Measurements from ENCODE around the gene DCK. TPM values are rescaled to one million over a fixed set of nuclear protein-coding genes. Genes with fewer than 3 reads are reported as not detected.

The DCK gene
- total and polyA plus RNA-seq, 2 experiments from 2014 or later, result 33.1 to 40.3 TPM

DNA sequence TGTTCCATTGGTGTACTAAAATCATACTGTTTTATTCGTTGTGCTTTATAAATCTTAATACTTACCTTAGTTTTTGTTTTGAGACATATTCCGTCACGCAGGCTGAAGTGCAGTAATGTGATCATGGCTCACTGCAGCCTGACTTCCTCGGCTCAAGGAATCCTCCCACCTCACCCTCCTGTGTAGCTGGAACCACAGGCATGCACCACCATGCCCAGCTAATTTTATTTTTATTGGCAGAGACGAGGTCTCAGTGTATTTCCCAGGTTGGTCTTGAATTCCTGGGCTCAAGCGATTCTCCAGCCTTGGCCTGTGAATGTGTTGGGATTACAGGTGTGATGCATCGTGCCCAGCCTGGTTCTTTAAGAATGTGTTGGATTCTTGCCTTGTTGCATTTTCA is 24.4 kb upstream of the DCK start:
- H3K36me3 ChIP-seq (ENCODE audit: low read depth), result peaks cover 16% of the 10 kb centered on the region; the same call in 1 of the 2 replicates
- H3K9ac ChIP-seq, result no peak overlapping the region
- no peak for TF ChIP-seq EZH2 (IDR thresholded peaks at IDR 0.05; ENCODE audit: insufficient read depth, poor library complexity, severe bottlenecking)
- TF ChIP-seq EZH2phosphoT487 (IDR thresholded peaks at IDR 0.05; ENCODE audit: insufficient read depth, low read depth), result no peak
- H3F3A ChIP-seq (ENCODE audit: insufficient read depth), result no peaks in the 10 kb centered on the region
- H3K9me3 ChIP-seq (ENCODE audit: low read depth), result no peaks in the 10 kb centered on the region
- H3K4me1 ChIP-seq (ENCODE audit: insufficient read depth), result no peaks in the 10 kb centered on the region
- H4K20me1 ChIP-seq (ENCODE audit: insufficient read depth), result no peaks in the 10 kb centered on the region
- in situ Hi-C loops (cut with MboI), result no loop called here
- no peak overlapping the region for H3K4me2 ChIP-seq (ENCODE audit: unreplicated experiment)
- no peaks in the 10 kb centered on the region for H3K27me3 ChIP-seq (replicated peaks; ENCODE audit: insufficient read depth)
- no peak overlapping the region for H2AFZ ChIP-seq
- no peak overlapping the region for H3K27ac ChIP-seq
- H3K9me2 ChIP-seq (ENCODE audit: insufficient read depth), result no peaks in the 10 kb centered on the region
- 89 to 90% methylated on average over 7 of the region's 7 CpGs for WGBS, 2 experiments (ENCODE audit: low coverage in 1 of 2, low lambda C conversion rate in 2 of 2, missing lambda C conversion rate in 2 of 2)
- H3K4me3 ChIP-seq, result no peak overlapping the region
- no peak for DNase-seq
- H3K79me2 ChIP-seq (ENCODE audit: insufficient read depth), result peaks cover 38% of the 10 kb centered on the region

DNA sequence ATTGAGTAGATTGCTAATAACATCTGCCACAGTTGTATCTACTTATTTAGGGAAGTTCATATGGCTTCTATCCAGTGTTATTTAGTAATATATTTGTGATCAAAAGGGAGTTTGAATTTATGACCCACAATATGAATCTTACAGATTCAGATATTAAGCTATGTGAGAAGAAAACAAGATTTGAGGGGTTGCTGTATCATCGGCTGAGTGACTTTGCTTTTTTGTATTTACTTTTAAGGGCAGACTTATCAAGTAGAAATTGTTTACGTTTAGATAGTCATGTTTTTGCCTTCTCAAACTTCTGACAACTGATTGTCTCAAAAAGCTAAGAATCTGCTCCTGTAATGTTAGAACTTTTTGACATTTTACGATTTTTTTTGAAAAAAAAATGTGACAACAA is 17.2 kb upstream of the DCK start:
- H4K20me1 ChIP-seq (ENCODE audit: insufficient read depth), result no peaks in the 10 kb centered on the region
- H3K9ac ChIP-seq, result no peak overlapping the region
- H3F3A ChIP-seq (ENCODE audit: insufficient read depth), result no peaks in the 10 kb centered on the region
- H3K4me2 ChIP-seq (ENCODE audit: unreplicated experiment), result no peak overlapping the region
- H3K36me3 ChIP-seq (ENCODE audit: low read depth), result peaks cover 19% of the 10 kb centered on the region; the same call in 1 of the 2 replicates
- peaks cover 13% of the 10 kb centered on the region; the same call in 1 of the 2 replicates for H3K79me2 ChIP-seq (ENCODE audit: insufficient read depth)
- WGBS, 2 experiments (ENCODE audit: low coverage in 1 of 2, low lambda C conversion rate in 2 of 2, missing lambda C conversion rate in 2 of 2), result 77 to 87% methylated on average over 3 of the region's 3 CpGs
- TF ChIP-seq EZH2phosphoT487 (IDR thresholded peaks at IDR 0.05; ENCODE audit: insufficient read depth, low read depth) (no peak), EZH2 (IDR thresholded peaks at IDR 0.05; ENCODE audit: insufficient read depth, poor library complexity, severe bottlenecking) (no peak)
- no peaks in the 10 kb centered on the region for H3K27me3 ChIP-seq (replicated peaks; ENCODE audit: insufficient read depth)
- in situ Hi-C loops (cut with MboI), result no loop called here
- no peaks in the 10 kb centered on the region for H3K9me2 ChIP-seq (ENCODE audit: insufficient read depth)
- H3K27ac ChIP-seq, result no peak overlapping the region
- no peak for DNase-seq
- H3K4me3 ChIP-seq, result no peak overlapping the region
- H2AFZ ChIP-seq, result no peak overlapping the region
- no peaks in the 10 kb centered on the region for H3K4me1 ChIP-seq (ENCODE audit: insufficient read depth)
- no peaks in the 10 kb centered on the region for H3K9me3 ChIP-seq (ENCODE audit: low read depth)

DNA sequence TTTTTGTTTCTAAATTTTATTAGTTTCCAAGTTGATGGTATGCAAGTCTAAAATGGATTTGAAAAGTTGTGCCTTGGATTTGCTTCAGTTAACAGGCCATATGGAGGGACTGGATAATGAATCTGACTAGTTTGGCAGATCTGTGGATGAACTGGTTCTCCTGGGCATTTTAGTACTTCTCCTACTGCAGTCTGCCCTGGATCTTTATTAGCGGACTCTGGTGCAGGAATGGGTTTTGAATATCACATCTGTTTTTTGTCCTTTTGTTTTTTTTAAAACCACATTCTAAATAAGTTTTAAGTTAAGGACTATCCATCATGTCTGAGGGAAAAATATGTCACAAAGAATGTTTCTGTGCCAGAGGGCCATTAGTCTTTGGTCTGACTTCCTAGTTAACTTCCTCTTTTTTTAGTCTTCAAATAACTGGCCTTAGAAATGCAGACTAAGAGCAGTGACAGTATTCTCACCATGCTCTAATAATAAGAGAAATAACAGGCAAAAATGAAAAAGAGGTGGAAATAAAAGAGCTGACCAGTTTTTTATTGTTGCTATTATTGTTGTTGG is 13.9 kb upstream of the DCK start:
- no peaks in the 10 kb centered on the region for H3F3A ChIP-seq (ENCODE audit: insufficient read depth)
- H3K9ac ChIP-seq, result no peak overlapping the region
- H4K20me1 ChIP-seq (ENCODE audit: insufficient read depth), result no peaks in the 10 kb centered on the region
- in situ Hi-C loops (cut with MboI), result no loop called here
- TF ChIP-seq EZH2 (IDR thresholded peaks at IDR 0.05; ENCODE audit: insufficient read depth, poor library complexity, severe bottlenecking) (no peak), EZH2phosphoT487 (IDR thresholded peaks at IDR 0.05; ENCODE audit: insufficient read depth, low read depth) (no peak)
- H2AFZ ChIP-seq, result no peak overlapping the region
- H3K9me2 ChIP-seq (ENCODE audit: insufficient read depth), result no peaks in the 10 kb centered on the region
- H3K36me3 ChIP-seq (ENCODE audit: low read depth), result peaks cover 19% of the 10 kb centered on the region; the same call in 1 of the 2 replicates
- no peak overlapping the region for H3K4me3 ChIP-seq
- no peaks in the 10 kb centered on the region for H3K79me2 ChIP-seq (ENCODE audit: insufficient read depth)
- 96 to 100% methylated on average over 1 of the region's 1 CpG for WGBS, 2 experiments (ENCODE audit: low coverage in 1 of 2, low lambda C conversion rate in 2 of 2, missing lambda C conversion rate in 2 of 2)
- no peak for DNase-seq
- no peaks in the 10 kb centered on the region for H3K4me1 ChIP-seq (ENCODE audit: insufficient read depth)
- H3K27me3 ChIP-seq (replicated peaks; ENCODE audit: insufficient read depth), result no peaks in the 10 kb centered on the region
- H3K4me2 ChIP-seq (ENCODE audit: unreplicated experiment), result no peak overlapping the region
- H3K9me3 ChIP-seq (ENCODE audit: low read depth), result no peaks in the 10 kb centered on the region
- no peak overlapping the region for H3K27ac ChIP-seq

DNA sequence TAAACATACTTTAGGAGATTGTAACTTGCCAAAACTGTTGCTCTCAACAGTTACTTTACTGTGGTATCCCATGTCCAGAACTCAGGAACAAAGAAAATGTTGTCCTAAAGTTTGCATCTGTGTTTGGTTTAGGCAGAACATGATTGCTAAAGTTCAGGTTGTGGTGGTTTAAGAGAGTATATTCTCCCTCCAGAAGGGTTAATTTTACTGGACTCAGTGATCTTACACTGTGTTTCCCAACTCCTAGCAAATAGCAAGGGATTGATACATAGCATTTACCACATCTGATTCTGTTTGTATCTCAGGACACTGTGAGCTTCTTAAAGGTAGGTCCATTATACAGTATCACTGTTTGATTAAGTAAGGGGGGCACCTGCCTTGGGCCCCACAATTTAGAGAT is 13.3 kb upstream of the DCK start:
- Histone ChIP-seq H3K79me2 (ENCODE audit: insufficient read depth) (no peaks in the 10 kb centered on the region), H3K4me1 (ENCODE audit: insufficient read depth) (no peaks in the 10 kb centered on the region), H3K4me3 (no peak overlapping the region), H3K36me3 (ENCODE audit: low read depth) (peaks cover 19% of the 10 kb centered on the region; the same call in 1 of the 2 replicates), H3K27ac (no peak overlapping the region), H3K9ac (no peak overlapping the region), H3F3A (ENCODE audit: insufficient read depth) (no peaks in the 10 kb centered on the region), H3K4me2 (ENCODE audit: unreplicated experiment) (no peak overlapping the region), H3K9me2 (ENCODE audit: insufficient read depth) (no peaks in the 10 kb centered on the region), H3K9me3 (ENCODE audit: low read depth) (no peaks in the 10 kb centered on the region), H4K20me1 (ENCODE audit: insufficient read depth) (no peaks in the 10 kb centered on the region), H2AFZ (no peak overlapping the region), H3K27me3 (replicated peaks; ENCODE audit: insufficient read depth) (no peaks in the 10 kb centered on the region)
- DNase-seq, result no peak
- in situ Hi-C loops (cut with MboI), result no loop called here
- no peak for TF ChIP-seq EZH2phosphoT487 (IDR thresholded peaks at IDR 0.05; ENCODE audit: insufficient read depth, low read depth)
- no peak for TF ChIP-seq EZH2 (IDR thresholded peaks at IDR 0.05; ENCODE audit: insufficient read depth, poor library complexity, severe bottlenecking)

DNA sequence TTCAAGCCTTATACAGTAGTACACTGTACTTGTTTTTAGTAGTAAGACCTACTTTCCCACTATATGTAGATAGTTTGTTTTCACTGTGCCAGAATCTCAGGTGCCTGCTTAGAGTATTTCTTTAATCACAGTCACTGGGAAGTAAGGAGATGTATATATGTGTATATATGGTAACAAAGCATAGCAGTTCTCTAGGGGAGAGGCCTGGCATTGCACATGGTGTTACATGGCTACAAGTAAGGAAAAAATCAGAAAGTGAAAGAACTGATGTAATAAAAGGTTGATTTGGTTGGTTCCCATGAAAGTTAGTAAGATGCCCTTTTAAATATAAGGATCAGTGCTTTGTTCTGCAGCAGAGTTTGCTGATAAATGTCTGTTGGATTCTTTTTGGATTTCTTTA is 9.3 kb upstream of the DCK start:
- no peak overlapping the region for H3K4me3 ChIP-seq
- H3K4me2 ChIP-seq (ENCODE audit: unreplicated experiment), result no peak overlapping the region
- no peak for DNase-seq
- H3K27me3 ChIP-seq (replicated peaks; ENCODE audit: insufficient read depth), result no peaks in the 10 kb centered on the region
- 0 out of 2 replicates have a peak, but pooled peaks cover 4% of the 10 kb centered on the region for H3K36me3 ChIP-seq (ENCODE audit: low read depth)
- TF ChIP-seq EZH2 (IDR thresholded peaks at IDR 0.05; ENCODE audit: insufficient read depth, poor library complexity, severe bottlenecking), result no peak
- no peak for TF ChIP-seq EZH2phosphoT487 (IDR thresholded peaks at IDR 0.05; ENCODE audit: insufficient read depth, low read depth)
- no peak overlapping the region for H3K27ac ChIP-seq
- H3F3A ChIP-seq (ENCODE audit: insufficient read depth), result no peaks in the 10 kb centered on the region
- no peaks in the 10 kb centered on the region for H3K9me3 ChIP-seq (ENCODE audit: low read depth)
- no peak overlapping the region for H3K9ac ChIP-seq
- H3K4me1 ChIP-seq (ENCODE audit: insufficient read depth), result no peaks in the 10 kb centered on the region
- in situ Hi-C loops (cut with MboI), result no loop called here
- no peaks in the 10 kb centered on the region for H3K79me2 ChIP-seq (ENCODE audit: insufficient read depth)
- no peaks in the 10 kb centered on the region for H4K20me1 ChIP-seq (ENCODE audit: insufficient read depth)
- H2AFZ ChIP-seq, result no peak overlapping the region
- no peaks in the 10 kb centered on the region for H3K9me2 ChIP-seq (ENCODE audit: insufficient read depth)
